NCI-H146 treated with DMSO at 0.1 percent for 48 hours (cell line): Measurements from ENCODE around the gene SULT2B1.

Experiments used
- DNase-seq: peaks from one replicate; lab custom pipeline; 2025; ENCODE audit not compliant: unreplicated experiment; lab: John Stamatoyannopoulos, UW

The SULT2B1 gene

DNA sequence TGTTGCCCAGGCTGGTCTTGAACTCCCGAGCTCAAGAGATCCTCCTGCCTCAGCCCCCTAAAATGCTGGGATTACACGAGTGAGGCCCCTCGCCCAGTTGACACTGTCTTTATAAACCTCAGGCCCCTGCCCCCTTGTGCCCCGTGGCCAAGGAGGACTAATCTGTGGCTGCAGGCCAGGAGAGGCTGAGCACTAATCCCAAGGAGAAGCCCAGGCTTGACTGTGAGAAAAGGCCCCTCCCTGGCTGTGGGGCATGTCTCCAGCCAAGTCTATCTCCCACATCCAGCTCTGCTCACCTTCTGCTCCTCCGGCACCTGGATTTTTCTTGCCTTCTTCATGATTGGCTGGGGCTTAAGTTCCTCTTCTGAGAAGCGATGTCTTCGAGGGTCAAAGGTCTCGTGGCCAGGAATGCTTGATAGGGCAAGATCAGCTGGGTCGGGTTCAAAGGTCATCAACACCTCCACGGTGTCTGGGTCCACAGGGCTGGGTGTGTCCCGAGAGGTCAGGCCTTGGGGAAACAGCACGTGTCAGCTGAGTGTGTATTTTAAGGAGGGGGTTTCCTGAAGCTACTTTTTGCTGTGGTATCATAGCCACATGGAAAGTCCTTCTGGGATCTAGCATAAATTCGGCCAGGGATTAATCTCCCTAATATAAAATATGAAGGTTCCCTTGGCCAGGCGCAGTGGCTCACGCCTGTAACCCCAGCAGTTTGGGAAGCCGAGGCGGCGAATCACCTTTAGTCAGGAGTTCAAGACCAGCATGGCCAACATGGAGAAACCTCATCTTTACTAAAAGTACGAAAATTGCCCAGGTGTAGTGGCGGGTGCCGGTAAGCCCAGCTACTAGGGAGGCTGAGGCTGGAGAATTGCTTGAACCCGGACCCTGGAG lies 81.4 kb downstream of the SULT2B1 start:
- no peak for DNase-seq

DNA sequence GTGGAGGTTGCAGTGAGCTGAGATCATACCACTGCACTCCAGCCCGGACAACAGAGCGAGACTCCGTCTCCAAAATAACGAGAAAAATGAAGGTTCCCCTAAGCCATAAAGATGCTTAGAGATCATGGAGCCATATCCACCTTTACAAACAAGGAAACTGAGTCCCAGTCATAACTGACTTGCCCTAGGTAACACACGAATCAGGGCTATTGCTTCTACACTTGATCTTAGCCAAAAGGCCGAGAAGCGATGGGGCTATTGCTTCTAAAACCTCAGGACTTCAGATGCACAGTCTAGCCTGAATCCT lies 82.0 kb downstream of the SULT2B1 start:
- DNase-seq, result no peak

DNA sequence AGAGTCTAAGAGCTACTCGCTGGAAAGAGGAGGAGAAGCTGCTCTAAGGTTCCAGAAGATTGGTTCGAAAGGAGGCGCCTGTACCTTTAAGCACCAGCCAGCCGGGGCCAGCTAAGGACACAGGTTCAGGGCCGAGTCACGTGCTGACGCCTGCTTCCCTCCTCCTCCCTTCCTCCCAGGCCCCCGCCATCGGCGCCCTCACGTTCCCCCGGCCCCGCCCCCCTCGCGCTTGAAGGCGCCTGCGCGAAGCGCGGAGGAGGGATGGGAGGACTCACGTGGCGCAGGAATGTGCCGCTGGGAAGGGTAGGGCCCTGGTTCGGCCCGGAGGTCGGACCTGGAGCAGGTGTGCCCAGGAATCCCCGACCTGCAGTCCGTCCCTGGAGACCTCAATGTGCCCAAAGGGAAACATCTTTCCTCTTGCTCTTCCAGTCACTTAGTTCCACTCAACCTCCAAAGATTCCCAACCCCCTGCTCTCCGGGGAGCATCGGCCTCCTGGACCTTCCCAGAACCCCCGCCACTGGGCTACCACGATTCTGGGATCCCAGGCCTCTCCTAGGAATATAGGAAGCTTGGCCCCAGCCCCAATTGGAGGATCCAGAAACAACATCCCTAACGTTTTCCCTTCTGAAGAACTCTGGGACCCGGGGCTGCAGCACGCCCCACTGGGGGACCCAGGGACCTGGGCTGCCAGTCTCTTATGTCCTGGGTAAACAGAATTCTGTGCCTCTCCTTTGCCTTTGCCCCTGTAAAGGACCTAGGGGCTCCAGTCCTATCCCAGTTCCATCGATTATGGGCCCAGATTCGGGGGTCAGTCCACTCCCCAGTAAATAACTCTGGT lies 82.7 kb downstream of the SULT2B1 start:
- DNase-seq, result peak; percentile 91

DNA sequence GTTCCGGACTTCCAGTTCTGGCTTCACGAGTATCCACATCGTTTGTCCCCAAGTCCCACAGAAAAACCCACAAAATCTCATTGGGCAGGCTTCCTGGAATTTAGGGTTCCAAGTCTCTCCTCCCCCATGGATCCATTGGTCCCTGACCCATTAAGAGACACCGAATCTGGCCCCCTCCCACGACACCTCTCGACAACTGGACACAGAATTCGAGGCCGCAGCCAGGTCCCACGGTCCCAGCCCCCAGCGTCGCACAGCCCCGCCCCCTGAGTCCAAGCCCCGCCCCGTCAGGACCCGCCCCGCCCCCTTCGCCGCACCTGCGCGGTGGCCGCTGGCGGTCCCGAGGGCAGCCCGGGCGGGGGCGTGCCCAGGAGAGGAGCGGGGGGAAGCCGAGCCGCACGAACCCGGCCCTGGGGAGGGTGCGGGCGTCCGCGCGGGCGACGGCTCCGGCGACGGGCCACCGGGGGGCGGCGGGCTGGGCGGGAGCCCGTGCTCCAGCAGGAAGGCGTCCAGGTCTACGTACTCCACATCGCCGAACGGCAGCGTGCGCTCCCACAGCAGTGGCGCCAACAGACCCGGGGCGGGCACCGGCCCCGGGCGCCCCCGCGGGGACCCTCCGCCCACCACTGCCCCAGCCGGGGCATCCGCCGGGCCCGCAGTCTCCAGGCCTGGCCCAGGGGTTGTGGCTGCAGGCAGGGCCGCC lies 83.4 kb downstream of the SULT2B1 start:
- peak; percentile 27 for DNase-seq

DNA sequence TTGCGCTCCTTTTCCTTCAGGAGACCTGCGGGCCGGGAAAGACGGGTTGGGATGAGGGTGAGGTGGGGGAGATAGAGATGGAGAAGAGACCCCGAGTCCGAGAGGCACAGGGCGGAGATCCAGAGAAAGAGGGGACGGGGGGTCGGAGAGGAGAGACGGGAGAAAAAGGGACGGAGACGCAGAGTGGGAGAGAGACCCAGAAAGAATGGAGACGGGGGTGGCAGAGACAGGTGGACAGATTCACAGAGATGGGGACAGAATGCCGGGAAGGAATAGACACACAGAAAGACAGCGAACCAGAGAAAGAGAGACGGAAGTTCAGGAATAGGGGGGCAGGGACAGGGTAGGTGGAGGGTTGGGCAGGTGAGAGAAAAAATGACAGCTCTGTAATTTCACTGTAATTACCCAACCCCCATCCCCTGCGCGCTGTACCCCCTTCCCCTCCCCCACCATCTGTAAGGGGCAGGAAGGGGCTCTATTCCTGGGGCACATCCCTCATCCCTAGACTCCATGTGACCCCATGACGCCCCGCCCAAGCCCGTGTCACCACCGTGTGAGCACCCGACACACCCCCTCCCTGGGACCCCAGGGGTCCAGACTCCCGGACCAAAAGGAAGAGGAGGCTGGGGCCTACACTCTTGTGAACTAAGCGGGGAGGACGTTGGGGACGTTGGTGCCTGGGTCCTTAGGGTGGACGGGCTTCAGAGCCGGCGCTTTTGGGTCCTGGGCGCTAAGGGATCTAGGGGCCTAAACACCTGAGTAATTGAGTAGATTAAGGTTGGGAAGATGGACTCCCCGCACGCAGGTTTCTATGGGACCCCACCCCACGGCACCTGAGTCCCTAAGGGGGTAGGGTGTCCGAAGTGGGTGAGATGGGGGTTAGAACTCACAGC lies 84.2 kb downstream of the SULT2B1 start:
- DNase-seq, result no peak

DNA sequence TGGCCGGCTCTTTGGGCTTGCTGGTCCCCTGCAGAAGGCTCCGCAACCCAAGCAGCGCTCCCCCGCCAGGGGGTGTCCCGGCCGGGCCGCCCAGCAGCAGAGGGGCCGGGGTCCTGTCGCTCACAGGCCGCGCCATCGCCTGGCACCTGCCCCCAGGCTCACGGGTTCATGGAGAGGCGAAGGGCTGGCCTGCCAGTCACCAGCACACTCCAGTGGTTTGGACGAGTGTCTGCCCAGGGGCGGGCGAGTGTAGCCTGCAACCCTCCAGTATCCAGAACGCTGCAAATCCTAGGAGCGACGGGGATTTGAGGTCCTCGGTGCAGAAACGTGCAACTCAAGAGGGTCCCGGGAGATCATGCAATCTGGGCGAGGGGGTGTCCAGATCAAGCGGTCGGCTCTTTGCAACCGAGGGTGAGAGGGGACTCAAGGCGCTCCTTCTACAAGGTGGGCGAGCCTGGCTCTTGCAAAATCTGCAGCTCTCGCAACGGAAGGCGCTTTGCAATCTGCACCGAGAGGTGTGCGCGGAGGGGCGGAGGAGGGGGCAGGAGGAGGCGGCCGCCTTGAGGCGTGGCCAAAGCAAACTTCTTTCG lies 85.0 kb downstream of the SULT2B1 start, which contains the start of gene DBP:
Gene DBP (minus strand): TSS at position 521 of the 590 bp plus-strand sequence. CDS start 385 bp downstream, at position 136.
- peak; percentile 38 for DNase-seq

DNA sequence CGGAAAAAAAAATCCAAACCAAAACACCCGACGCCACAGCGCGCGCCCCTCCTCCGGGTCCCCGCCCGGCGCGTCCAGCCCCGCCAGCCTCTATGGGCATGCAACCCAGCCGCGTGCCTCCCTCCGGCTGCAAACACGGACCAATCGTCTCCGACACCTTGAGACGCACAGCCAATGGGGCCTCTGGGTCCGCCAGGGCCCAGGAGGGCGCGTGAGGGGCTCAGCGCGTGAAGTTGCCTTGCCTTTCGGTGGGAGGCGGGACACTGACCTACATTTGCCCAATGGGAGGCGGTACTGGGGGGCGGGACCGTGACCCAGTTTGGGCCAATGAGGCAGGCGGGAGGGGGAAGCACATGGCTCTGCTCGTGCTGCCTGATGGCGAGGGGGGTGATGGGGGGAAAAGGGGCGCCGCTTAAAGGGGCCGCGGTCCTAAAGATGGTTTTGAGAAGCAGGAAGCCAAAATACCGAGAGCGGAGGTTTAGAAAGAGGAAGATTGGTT lies 85.5 kb downstream of the SULT2B1 start:
- peak; percentile 96 for DNase-seq

DNA sequence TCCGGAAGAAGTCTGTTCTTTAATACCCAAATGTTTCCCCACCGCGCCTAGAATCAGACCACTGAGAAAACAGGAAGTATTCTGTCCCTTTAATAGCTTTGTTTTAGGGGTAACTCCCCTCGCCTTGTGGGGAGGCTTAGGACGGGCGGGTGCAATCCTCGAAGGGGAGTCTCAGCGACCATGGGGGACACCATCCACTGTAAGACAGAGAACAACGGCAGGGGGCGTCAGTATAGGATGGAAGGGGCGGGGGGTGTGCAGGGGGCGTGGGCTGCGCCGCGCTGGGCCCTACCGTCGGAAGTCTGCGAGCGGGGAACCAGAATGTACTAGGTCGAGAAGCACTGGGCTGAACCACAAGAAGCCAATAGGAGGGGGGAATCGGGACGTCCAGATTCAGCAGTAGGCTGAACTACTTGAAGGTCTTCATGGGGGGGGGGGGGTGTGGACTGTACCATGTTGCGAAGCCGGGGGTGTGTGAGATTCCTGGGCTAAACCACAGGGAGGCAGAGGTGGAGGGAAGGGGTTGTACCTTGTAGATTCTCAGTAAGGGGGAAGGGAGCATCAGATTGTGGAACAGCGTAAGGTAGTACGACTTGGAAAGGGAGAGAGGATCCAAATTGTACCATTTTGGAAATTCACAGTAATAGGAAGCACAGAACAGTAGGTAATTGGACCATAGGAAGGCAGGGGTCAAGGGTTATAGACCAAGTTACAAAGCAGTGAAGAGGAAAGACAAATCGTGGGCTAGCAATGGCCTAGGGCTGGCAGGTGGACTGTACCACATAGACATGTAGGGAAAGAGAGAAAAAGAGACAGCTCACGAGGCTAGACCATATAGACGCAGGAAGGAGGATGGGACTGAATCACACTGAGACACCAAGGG lies 86.2 kb downstream of the SULT2B1 start:
- DNase-seq, result peak; percentile 77

DNA sequence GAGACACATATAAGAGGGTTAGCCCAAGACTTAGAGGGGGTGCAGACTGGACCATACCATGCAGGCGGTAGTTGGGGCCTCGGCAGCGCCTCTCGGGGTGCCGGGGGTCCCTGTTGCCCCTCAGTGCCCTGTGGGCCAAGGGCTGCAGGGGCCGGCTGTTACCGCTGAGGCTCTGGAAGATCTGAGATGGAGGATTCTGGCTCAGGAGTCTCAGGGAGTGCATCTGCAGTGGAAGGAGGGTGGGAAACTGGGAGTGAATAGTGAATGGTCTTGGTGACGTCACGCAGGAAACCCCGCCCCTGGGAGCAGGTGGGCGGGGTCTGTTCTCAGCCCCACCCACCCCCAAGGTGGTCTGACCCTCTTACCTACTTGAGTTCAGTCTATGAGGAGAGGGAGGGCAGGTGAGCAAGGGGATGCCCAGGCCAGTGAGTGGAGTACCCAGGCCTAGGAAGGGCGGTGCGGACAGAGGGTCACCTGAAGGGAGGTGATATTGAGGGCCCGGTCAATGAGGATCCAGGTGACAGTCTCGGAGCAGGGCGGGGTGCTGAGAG lies 86.9 kb downstream of the SULT2B1 start:
- no peak for DNase-seq

DNA sequence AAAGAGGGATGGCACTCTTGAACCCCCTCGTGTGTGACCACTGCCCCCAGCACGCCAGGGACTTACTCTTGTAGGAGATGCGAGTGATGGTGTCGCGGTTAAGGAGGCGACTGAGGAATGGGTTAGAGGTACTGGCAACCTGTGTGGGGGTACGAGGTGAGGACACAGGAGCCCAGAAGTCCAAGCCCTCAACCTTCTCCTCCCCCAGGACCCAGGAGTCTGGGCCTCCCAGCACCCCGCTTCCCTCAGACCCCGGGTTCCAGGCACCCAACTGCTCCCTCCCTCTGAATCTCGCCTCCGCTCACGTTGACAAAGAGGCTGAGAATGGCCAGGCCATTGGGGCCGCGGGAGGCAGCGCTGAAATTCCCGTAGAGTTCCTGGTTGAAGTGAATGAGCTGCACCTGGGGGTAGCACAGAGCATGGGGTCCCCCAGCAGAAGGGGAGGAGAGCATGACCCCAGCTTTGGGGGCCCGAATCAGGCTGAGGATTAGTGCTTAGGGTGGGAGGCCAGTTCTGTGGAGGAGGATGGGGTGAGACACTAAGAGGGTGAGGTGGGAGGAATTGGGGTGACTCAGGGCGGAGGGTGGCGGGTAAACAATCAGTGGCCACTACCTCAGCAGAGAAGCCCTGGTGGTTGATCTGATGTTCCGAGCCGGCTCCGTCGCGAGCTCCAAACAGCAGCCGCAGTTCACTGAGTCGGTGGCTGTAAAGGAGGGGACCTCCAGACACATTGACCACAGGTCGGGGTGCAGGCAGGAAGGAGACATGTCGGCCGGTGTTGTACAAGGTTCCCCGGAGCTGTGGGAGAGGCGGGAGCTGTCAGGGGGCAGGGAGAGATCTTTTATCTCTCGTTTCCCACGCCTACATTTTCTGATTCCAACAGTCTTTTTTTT lies 87.8 kb downstream of the SULT2B1 start:
- no peak for DNase-seq

DNA sequence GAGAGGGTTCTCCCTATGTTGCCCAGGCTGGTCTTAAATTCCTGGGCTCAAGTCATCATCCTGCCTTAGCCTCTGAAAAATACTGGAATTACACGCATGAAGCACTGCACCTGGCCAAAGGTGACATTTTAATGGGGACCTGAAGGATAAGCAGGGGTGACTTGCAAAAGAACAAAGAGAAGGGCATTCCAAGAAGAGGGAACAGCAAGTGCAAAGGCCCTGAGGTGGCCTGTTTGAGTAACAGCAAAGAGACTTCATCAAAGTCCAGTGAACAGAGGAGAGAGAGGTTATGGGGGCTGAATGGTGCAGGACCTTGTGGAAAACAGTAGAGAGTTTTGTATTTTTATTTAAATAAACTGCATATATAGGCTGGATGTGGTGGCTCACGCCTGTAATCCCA lies 89.9 kb downstream of the SULT2B1 start:
- no peak for DNase-seq

DNA sequence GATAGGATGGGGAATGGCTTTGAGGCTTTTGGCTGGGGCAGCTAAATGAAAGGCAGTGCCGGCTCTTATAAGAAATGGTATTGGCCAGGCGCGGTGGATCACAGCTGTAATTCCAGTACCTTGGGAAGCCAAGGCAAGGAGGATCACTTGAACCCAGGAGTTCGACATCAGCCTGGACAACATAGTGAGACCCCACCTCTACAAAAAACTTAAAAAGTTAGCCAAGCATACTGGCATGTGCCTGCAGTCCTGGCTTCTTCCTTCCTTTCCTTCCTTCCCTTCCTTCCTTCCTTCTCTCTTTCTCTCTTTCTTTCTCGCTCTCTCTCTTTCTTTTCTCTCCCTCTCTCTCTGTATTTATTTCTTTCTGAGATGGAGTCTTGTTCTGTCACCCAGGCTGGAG lies 90.9 kb downstream of the SULT2B1 start:
- no peak for DNase-seq

DNA sequence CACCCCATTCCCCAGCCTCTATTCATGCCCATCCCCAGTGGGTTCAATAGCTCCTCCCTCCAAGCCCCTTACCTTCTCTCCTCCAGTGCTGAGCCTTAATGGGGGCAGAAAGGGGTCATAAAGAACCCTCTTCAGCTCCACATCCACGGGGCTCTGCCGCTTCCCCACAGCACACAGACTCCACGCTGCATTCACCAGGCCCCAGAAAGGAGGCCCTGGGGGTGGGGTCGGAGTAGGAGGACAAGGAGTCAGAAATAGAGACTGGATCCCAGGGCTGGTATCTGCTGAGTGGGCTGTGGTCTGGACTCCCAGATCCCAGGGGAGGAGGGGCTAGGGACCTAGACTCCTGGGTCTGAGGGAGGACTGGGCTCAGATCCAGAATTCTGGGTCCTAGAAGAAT lies 92.4 kb downstream of the SULT2B1 start:
- DNase-seq, result no peak

DNA sequence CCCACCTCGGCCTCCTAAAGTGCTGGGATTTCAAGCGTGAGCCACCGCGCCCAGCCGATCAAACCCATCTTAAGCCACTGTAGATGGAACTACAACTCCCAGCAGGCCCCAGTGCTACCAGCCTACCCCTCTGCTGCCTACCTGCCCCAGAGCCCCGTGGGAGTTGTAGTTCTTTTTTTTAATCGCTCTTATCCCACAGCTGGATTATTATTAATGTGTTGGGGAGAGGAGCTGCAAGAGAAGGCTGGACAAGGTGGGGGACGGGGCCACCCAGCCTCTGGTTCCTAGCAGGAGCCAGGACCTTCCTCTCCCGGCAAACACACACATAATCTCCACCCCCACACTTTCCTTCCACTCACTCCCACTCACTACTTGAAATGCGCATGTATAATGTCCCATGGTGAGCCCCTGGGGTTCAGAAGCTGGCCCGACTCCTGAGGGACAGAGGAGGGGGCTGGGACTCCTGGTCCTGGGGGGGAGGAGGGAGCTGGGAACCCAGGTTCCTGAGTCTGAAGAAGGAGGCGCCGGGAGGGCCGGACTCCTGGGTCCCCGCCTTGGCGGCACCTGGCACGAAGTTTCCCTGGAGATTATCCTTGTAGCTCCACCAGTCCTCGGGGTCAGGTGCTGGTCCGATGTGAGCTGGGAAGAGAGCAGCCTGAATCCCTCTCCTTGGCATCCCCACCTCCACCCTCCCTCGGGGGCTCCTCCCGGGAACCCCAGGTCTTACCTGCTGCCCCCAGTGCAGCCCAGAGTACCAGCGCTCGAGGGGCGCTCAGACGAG lies 93.1 kb downstream of the SULT2B1 start:
- DNase-seq, result peak; percentile 48

DNA sequence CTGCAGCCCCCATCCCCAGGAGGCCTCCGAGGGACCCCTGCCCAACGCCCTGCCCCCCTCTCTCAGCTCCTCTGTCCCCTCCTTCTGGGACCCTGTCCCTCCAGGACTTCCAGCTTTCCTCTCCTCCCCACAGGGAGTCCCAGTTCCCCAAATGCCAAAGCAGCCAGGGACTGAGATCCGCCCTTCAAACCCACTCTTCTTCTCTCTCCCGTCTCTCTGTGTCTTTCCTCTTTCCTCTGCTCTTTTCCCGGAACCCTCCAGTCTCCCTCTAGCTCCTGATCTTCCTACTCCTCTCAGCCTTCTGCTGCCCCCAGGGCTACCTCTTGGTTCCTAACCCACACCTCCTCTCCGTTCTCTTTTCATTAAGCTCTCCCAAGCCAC lies 93.6 kb downstream of the SULT2B1 start:
- no peak for DNase-seq

DNA sequence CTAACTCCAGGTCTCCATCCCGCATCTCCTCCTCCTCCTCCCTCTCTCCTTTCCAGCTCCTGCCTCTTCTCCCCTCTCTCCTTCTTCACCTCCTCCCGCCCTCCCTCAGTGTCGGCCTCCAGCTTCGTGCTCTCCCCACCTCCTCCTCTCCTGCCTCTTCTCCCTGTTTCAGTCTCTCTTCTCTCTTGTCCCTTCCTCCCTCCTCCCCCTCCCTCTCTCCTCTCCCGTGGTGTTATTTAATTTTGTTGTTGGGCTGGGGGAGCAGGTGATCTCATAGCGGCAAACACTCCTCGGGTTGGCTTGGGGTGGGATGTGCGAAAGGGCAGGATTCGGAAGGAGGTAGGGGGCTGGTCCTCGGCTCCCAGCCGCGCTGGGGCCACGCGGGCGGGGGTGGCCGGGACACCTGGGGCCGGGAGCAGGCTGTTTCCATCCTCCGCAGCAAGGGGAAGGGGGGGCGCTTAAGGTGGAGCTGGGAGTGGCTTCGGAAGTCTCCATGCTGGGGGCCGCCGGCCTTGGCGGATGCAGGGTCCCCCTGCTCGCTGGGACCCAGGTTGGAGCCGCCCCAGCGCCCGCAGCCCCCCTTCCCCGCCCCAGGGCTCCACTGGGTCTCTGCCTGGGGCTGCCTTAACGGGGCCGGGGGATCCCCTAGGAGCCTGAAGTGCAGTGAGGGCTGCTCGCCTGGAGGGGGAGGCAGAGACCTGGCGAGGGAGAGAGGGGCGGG lies 94.2 kb downstream of the SULT2B1 start, which contains the start of gene CA11:
Gene CA11 (minus strand): TSS at position 187 of the 721 bp plus-strand sequence. CDS start 555 bp downstream, outside the sequence.
- DNase-seq, result peak; percentile 91
